Measurements from ENCODE around the gene NCKAP5.
"Not testable (repeated sequence)": the region's sequence is repeated elsewhere in the genome, so short reads cannot be mapped to it uniquely, and the experiment has no call there.

NCKAP5 gene

DNA sequence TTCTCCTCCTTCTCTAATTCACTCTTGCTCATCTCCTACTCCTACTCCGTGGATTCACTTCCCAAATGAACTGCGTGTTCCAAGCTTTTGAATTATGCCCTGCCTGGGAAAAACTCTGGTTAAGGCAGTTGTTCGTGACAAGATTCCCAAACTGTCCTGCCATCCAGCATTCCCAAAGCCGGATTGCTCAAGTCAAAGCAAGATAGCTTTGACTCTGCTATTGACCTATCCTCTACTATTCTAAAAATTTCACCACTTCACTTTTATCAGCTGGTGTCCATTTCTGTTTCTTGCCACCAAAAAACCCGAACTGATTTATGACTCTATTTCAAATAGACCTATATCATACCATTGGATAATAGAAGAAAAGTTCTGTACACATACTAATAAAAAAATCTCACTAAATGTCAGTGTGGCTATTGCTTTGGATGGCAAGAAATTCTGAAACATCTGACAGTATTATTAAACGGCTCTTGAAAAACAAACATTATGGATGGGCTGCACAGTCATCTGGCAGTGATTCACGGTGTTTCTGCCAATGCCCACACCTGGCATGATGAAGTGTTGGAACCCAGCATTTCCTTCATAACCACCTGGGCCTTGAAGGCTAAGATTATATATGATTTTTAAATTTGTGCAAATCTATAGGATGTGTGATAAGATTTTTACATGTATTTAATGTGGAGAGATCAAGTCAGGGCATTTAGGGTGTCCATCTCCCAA lies 87.4 kb downstream of the NCKAP5 start:
- TF ChIP-seq, protein P1, sequence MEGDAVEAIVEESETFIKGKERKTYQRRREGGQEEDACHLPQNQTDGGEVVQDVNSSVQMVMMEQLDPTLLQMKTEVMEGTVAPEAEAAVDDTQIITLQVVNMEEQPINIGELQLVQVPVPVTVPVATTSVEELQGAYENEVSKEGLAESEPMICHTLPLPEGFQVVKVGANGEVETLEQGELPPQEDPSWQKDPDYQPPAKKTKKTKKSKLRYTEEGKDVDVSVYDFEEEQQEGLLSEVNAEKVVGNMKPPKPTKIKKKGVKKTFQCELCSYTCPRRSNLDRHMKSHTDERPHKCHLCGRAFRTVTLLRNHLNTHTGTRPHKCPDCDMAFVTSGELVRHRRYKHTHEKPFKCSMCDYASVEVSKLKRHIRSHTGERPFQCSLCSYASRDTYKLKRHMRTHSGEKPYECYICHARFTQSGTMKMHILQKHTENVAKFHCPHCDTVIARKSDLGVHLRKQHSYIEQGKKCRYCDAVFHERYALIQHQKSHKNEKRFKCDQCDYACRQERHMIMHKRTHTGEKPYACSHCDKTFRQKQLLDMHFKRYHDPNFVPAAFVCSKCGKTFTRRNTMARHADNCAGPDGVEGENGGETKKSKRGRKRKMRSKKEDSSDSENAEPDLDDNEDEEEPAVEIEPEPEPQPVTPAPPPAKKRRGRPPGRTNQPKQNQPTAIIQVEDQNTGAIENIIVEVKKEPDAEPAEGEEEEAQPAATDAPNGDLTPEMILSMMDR (IDR thresholded peaks at IDR 0.05; ENCODE audit: low read depth, low read length): no peak
- no peak overlapping the region for H3K4me3 ChIP-seq (ENCODE audit: low read depth, low read length)

DNA sequence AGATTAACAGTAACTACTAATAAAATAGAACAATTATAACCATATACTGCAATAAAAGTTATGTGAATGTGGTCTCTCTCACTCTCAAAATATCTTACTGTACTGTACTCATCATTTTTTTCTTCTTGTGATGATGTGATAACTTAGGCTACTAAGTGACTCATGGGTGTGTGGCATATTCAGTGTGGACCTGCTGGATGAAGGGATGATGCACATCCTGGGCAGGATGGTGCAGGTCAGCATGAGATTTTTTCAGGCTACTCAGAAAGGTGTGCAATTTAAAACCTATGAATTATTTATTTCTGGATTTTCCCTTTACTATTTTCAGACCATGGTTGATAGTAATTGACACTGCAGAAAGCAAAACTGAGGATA lies 90.7 kb downstream of the NCKAP5 start:
- H3K4me3 ChIP-seq (ENCODE audit: low read depth, low read length): no peak overlapping the region
- TF ChIP-seq, protein P1 (IDR thresholded peaks at IDR 0.05; ENCODE audit: low read depth, low read length): no peak

DNA sequence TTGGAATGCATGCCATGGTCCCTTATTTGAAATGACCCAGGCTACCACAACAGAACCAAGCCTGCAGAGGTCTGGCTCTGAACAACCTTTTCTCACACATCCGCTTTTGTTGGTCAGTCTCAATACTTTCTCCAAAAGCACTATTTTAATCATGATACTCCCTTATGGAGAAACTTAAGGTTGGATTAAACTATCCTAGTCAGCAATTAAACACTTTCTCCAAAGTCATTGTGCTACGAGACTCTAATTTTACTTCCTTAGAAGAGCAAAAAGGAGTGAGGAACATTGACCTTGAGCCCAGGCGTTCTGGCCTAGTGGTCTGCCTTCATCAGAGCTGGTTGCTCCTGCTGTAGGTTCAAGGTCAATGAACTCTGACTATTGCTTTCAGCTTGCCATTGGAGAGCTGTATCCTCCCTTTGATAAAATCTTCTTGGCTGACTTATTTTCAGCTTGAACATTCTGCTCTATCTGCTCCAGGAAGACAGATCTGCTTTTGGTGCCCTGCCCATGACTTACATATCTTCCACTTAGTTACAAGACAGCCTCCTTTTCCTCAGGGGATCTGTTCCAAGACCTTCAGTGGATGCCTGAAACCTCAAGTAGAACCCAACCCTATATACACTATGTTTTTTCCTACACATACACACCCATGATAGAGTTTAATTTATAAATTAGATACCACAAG lies 91.2 kb downstream of the NCKAP5 start:
- no peak overlapping the region for H3K4me3 ChIP-seq (ENCODE audit: low read depth, low read length)
- TF ChIP-seq, protein P1 (IDR thresholded peaks at IDR 0.05; ENCODE audit: low read depth, low read length): no peak

DNA sequence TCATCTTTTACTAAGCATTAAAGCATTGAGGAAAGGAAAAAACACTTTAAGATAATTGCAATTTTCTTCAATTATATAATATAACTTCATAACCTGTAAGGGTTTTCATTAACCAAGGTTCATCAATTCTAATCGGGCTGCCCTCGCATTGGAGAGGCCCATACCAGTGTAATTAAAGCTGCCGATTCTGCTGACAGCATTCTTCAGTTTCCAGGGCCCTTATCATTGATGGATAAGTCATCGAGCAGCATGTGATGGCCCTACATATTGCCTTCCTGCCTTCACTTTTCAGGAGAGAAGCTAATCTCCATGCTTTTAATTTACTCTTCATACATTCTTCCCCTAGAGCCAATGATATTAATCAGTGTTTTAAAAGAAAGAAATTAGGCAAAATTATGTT lies 92.0 kb downstream of the NCKAP5 start:
- H3K4me3 ChIP-seq (ENCODE audit: low read depth, low read length): no peak overlapping the region
- TF ChIP-seq, protein P1 (IDR thresholded peaks at IDR 0.05; ENCODE audit: low read depth, low read length): no peak

DNA sequence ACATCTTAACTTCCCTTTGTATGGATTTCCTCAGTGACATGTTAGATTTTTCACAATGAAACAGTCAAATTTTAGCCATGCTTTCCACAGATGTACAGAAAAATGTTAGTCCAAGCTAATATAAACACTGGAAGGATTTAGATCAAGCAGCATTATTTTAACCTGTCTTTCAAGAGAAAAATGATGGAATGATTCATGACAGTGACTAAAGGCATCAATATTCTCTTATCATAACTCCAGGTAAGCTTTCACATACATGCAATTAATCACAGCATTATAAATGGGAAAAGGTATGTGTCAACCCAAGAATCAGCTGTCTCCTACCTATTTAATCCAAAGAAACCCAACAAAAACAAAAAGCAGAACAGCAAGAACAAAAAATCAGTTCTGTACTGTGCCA lies 92.7 kb downstream of the NCKAP5 start:
- TF ChIP-seq, protein P1 (IDR thresholded peaks at IDR 0.05; ENCODE audit: low read depth, low read length): no peak
- H3K4me3 ChIP-seq (ENCODE audit: low read depth, low read length): no peak overlapping the region

DNA sequence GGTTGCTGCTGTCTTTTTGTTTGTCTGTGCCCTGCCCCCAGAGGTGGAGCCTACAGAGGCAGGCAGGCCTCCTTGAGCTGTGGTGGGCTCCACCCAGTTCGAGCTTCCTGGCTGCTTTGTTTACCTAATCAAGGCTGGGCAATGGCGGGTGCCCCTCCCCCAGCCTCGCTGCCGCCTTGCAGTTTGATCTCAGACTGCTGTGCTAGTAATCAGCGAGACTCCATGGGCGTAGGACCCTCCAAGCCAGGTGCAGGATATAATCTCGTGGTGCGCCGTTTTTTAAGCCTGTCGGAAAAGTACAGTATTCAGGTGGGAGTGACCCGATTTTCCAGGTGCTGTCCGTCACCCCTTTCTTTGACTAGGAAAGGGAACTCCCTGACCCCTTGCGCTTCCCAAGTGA lies 97.8 kb downstream of the NCKAP5 start:
- not testable (repeated sequence) for H3K4me3 ChIP-seq (ENCODE audit: low read depth, low read length)

DNA sequence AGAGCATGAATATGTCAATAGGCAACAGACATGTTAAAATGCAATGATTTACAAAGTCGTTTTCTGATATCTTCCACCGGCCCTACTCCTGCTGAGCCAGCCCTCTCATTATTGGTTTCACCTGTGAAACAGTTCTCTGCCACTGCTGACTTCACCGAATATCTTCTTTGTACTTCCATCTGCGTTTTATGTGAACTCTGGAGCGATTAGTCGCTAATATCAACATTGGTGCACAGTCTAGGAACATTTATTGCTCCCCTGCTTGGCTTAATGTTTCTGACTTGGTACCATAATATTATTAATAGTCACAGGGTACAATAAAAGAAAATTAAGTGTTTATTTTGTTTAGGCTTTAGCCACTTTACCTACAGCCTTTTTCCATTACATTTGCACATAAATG lies 105.5 kb downstream of the NCKAP5 start:
- TF ChIP-seq, protein P1 (IDR thresholded peaks at IDR 0.05; ENCODE audit: low read depth, low read length): no peak
- H3K4me3 ChIP-seq (ENCODE audit: low read depth, low read length): no peak overlapping the region
